ENCODE measurements around the gene PCCA.

DNA sequence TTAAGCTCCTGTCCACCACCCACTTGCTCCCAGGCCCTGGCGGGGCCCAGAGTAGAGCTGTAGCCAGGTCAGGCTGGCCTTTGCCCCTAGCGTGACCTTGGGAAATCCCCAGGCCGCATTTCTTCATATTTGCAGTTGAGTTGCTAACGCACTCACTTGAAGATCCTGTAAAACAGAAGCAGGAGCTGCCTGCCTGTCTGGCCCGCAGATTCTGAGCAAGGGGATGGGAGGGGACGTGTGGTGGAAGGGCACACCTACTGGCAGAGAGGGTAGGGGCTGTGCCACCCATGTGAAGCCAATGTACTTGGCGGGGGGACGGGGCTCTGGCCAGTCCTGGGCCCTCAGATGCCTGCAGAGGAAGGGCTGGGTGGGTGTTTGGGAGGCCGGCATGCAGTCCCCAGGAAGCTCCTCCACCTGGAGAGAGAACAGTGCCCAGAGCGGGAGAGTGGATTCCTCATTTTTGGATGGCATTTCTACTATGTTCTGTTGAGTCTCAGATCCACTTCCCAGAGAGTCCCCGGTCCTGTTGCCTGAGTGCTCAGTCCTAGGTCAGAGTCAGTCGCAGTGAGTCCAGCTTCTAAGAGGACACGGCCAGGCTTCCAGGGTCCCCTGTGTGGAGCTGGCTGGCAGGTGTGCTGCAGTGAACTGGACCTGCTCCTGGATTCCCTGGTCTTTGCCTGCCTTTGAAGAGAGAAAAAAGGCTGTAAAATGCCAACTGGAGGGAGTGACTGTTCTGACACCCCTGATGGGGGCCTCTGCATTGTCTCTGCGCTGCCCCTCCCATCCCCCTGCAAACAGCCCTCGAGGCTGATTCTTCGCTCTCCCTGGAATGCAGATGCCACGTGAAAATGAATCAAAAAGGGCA is 436.8 kb downstream of the PCCA start:
- TF ChIP-seq, protein P1, sequence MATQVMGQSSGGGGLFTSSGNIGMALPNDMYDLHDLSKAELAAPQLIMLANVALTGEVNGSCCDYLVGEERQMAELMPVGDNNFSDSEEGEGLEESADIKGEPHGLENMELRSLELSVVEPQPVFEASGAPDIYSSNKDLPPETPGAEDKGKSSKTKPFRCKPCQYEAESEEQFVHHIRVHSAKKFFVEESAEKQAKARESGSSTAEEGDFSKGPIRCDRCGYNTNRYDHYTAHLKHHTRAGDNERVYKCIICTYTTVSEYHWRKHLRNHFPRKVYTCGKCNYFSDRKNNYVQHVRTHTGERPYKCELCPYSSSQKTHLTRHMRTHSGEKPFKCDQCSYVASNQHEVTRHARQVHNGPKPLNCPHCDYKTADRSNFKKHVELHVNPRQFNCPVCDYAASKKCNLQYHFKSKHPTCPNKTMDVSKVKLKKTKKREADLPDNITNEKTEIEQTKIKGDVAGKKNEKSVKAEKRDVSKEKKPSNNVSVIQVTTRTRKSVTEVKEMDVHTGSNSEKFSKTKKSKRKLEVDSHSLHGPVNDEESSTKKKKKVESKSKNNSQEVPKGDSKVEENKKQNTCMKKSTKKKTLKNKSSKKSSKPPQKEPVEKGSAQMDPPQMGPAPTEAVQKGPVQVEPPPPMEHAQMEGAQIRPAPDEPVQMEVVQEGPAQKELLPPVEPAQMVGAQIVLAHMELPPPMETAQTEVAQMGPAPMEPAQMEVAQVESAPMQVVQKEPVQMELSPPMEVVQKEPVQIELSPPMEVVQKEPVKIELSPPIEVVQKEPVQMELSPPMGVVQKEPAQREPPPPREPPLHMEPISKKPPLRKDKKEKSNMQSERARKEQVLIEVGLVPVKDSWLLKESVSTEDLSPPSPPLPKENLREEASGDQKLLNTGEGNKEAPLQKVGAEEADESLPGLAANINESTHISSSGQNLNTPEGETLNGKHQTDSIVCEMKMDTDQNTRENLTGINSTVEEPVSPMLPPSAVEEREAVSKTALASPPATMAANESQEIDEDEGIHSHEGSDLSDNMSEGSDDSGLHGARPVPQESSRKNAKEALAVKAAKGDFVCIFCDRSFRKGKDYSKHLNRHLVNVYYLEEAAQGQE (IDR thresholded peaks at IDR 0.05; ENCODE audit: low read depth, low read length), result no peak
- TF ChIP-seq JUND (IDR thresholded peaks at IDR 0.05) (no peak), TAF1 (IDR thresholded peaks at IDR 0.05; ENCODE audit: borderline replicate concordance, low read depth, low read length) (no peak), YY1 (IDR thresholded peaks at IDR 0.05; ENCODE audit: low read depth) (no peak), POLR2AphosphoS5 (IDR thresholded peaks at IDR 0.05; ENCODE audit: low read depth, low read length) (no peak), NFIC (IDR thresholded peaks at IDR 0.05; ENCODE audit: borderline replicate concordance) (no peak), CHD2 (IDR thresholded peaks at IDR 0.05; ENCODE audit: low read length, partially characterized antibody) (no peak), RXRA (IDR thresholded peaks at IDR 0.05; ENCODE audit: borderline replicate concordance, low read depth) (no peak), RFX5 (IDR thresholded peaks at IDR 0.05; ENCODE audit: low read length) (no peak), EP300 (IDR thresholded peaks at IDR 0.05; ENCODE audit: borderline replicate concordance in 1 of 2, low read depth in 1 of 2, low read length in 1 of 2) (no peak), EZH2phosphoT487 (IDR thresholded peaks at IDR 0.05; ENCODE audit: borderline replicate concordance, low read depth) (no peak), SMC3 (IDR thresholded peaks at IDR 0.05; ENCODE audit: low read depth, low read length) (no peak)
- TF ChIP-seq, protein P2, sequence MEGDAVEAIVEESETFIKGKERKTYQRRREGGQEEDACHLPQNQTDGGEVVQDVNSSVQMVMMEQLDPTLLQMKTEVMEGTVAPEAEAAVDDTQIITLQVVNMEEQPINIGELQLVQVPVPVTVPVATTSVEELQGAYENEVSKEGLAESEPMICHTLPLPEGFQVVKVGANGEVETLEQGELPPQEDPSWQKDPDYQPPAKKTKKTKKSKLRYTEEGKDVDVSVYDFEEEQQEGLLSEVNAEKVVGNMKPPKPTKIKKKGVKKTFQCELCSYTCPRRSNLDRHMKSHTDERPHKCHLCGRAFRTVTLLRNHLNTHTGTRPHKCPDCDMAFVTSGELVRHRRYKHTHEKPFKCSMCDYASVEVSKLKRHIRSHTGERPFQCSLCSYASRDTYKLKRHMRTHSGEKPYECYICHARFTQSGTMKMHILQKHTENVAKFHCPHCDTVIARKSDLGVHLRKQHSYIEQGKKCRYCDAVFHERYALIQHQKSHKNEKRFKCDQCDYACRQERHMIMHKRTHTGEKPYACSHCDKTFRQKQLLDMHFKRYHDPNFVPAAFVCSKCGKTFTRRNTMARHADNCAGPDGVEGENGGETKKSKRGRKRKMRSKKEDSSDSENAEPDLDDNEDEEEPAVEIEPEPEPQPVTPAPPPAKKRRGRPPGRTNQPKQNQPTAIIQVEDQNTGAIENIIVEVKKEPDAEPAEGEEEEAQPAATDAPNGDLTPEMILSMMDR (IDR thresholded peaks at IDR 0.05), result no peak
- TF ChIP-seq, protein P3, sequence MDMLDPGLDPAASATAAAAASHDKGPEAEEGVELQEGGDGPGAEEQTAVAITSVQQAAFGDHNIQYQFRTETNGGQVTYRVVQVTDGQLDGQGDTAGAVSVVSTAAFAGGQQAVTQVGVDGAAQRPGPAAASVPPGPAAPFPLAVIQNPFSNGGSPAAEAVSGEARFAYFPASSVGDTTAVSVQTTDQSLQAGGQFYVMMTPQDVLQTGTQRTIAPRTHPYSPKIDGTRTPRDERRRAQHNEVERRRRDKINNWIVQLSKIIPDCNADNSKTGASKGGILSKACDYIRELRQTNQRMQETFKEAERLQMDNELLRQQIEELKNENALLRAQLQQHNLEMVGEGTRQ (IDR thresholded peaks at IDR 0.05; ENCODE audit: borderline replicate concordance, low read depth, low read length), result no peak
